Sciatic nerve (tissue), 2 donors: ENCODE data around the gene KIAA1217. TPM values are rescaled to one million over a fixed set of nuclear protein-coding genes. Genes with fewer than 3 reads are reported as not detected.
A peak's percentile ranks its signal among the peaks of the same experiment; 100 is the strongest.

Experiments used
- ATAC-seq: fragments of 200-7000 bp; cut with Tn5 transposase; one replicate; pipeline ENCODE4 v1.9.1; 2020; ENCODE audit warnings: mild to moderate bottlenecking, moderate library complexity
- DNase-seq: peaks from one replicate; pipeline ENCODE4 v3.0.0-alpha.2; 2020; ENCODE audit warnings: low spot score
- intact Hi-C: fragments of 100-400 bp; cut with DNase I; formaldehyde crosslinking; loops from one replicate; pipeline ENCODE4 v1.14.2; 2022
- total RNA-seq: library from RNA; stranded (reverse); fragmentation: NEBNext Ultra II Directional; extraction: Animal tissue kit (Norgen Biotek cat#: 25700); gene quantifications from one replicate; pipeline ENCODE4 v1.2.1, GENCODE V29; 2021
- donor health status: DM: no; HTN: no; CAD: no.
- donor health status: DM: no; HTN: no; CAD: no.

KIAA1217 gene
- total RNA-seq, 1 donor from 2014 or later, result 84.6 TPM

- no peak for DNase-seq
- no peak for ATAC-seq
- intact Hi-C loops, result loop anchor here (10.0 kb wide), 1 partner anchor 382 kb away; no protein-coding TSS in a partner anchor
These were observed 167.8 kb downstream of the KIAA1217 start for GRCh38 chr10:24376731-24377130.

DNA sequence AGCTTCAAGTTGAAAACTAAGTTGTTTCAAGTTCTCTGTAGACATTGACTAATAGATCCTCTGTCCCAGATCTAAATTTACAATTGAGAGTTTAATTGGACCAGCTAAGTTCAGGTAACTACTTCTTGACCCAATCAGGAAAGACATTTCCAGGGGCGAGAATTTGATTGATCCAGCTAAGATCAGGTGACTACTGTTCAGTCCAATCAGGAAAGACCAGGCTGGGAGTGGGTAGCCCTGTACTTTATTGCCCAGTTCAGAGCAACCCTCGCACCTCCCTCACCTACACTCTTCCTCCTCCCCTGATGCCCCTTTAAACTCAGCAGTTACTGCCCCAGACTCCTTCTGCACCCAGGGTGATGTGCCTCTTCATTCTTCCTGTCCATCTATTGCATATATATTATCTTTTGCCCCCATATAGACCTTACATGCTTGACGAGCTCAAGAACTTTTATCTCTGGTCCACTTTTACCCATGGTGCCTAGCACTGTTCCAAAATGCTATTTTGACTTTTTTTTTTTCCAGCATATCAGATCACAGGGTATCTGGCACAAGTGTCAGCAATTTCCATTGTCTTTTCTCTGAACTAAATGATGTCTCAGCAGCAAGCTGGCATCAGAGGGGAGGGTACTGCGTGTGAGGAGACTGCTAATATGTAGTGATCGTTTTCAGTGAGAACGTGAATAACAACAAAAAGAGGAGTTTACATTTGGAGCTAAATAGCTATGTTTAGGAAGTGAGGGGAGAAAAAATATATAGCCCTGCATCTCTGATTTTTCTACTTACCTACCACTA lies 169.4 kb downstream of the KIAA1217 start:
- DNase-seq, result no peak
- intact Hi-C loops, result loop anchor here (10.0 kb wide), 1 partner anchor 384 kb away; no protein-coding TSS in a partner anchor
- ATAC-seq, result no peak

GRCh38 chr10:24381235-24382010 lies 172.5 kb downstream of the KIAA1217 start:
- intact Hi-C loops, result no loop called here
- no peak for ATAC-seq

DNA sequence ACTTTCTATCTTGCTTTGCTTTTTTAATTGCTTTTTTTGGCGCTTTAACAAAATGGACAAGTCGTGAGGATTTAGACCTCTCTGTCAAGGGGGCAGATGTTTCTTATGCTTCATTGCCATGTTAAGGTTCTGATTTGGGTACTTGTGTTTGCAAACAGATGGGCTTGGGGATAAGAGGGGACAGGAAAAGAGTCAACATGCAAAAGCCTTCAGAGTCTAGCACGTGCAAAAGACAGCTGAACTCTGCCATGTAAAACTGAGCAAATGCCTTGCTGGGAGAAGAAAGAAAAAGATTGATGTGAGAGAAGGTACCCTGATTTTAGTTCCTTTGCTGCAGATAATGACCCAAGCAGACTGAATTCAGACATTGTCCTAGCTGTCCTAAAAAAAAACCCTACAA lies 173.1 kb downstream of the KIAA1217 start:
- no peak for ATAC-seq
- no peak for DNase-seq
- intact Hi-C loops, result no loop called here

More at GRCh38 chr10:24381235-24382010, 172.5 kb downstream of the KIAA1217 start:
- no peak for DNase-seq

GRCh38 chr10:24382596-24382978 lies 173.6 kb downstream of the KIAA1217 start:
- intact Hi-C loops, result no loop called here
- no peak for ATAC-seq
- no peak for DNase-seq

GRCh38 chr10:24382979-24383663 lies 174.2 kb downstream of the KIAA1217 start:
- ATAC-seq (peak; percentile 42), DNase-seq (peak; percentile 66)
- intact Hi-C loops, result no loop called here

- peak; percentile 96 for DNase-seq
- intact Hi-C loops, result no loop called here
- peak; percentile 98 for ATAC-seq
These were observed 174.8 kb downstream of the KIAA1217 start for GRCh38 chr10:24383681-24384106.

DNA sequence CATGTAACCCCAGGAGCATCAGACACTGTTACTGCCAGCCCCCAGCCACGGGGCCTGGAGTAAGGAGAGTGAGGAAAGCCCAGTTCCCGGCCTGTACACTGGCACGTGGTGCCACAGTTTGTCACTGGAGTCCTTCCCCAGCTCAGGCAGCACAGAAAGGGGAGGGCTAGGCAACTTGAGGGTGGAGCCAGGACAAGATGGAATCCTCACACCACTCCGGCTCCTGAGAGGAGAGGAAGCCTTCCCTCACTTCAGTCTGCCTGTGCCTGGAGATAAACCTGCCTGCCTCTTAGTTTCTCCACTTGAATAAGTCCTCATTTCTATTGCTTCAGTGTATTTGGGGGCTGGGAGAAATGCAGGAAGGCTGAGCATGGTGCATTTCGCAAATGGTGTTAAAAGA lies 176.0 kb downstream of the KIAA1217 start:
- intact Hi-C loops, result no loop called here
- no peak for ATAC-seq
- DNase-seq, result no peak

GRCh38 chr10:24385776-24386175 lies 176.8 kb downstream of the KIAA1217 start:
- intact Hi-C loops, result no loop called here
- DNase-seq, result no peak
- no peak for ATAC-seq

GRCh38 chr10:24390146-24390700 lies 181.3 kb downstream of the KIAA1217 start:
- intact Hi-C loops, result no loop called here
- no peak for ATAC-seq
- no peak for DNase-seq

- intact Hi-C loops, result no loop called here
- DNase-seq, result no peak
- no peak for ATAC-seq
These were observed 181.8 kb downstream of the KIAA1217 start for GRCh38 chr10:24390746-24391145.

- no peak for ATAC-seq
- no peak for DNase-seq
- intact Hi-C loops, result no loop called here
These were observed 184.3 kb downstream of the KIAA1217 start for GRCh38 chr10:24393201-24393600.

DNA sequence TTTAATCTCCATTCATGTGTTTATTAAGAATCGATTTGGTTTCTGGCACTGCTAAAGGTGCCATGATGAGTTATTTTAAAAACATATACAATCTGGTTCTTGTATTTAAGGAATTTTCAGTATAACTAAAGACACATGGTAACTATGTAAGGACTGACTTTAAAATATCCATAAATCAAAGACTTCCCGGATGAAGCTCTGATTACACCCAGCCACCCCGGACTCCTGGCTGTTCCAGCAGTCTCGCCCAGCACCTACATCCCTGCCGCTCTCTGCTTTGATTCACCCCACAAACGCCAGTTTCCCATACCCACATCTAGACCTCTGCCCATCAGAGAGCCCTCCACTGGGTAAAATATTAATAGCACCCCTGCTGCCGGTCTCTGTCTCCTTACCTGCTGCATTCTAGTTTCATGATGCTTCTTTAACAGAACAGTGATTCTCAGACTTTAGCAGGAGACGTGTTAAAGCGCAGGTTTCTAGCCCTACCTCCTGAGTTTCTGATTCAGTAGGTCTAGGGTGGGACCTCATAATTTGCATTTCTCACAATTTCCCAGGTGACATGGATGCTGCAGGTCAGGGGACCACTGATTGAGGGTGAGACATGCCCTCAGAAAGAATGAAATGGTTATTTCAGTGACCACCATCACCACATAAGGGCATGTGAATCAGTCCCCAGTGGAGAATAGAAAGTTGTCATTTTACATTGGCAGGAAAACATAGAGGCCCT lies 185.7 kb downstream of the KIAA1217 start:
- intact Hi-C loops, result no loop called here
- no peak for DNase-seq
- no peak for ATAC-seq

- DNase-seq (no peak), ATAC-seq (no peak)
- intact Hi-C loops, result no loop called here
These were observed 187.5 kb downstream of the KIAA1217 start for GRCh38 chr10:24396396-24396795.

- ATAC-seq, result no peak
These were observed 188.7 kb downstream of the KIAA1217 start for GRCh38 chr10:24397662-24398061.

DNA sequence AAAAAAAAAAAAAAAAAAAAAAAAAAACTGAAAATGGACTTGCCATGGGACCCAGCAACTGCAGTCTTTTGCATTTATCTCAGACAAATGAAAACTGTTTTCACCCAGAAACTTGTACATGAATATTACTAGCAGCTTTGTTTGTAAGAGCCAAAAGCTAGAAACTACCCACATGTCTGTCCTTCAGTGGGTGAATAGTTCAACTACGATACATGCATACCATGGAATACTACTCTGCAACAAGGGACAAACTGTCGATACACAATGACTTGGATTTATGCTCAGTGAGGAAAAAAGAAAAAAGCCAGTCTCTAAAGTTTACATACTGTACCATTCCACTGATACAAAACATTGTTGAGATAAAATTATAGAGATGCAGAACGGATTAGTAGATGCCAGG lies 195.6 kb downstream of the KIAA1217 start:
- no peak for DNase-seq
- intact Hi-C loops, result no loop called here

More at GRCh38 chr10:24397662-24398061, 188.7 kb downstream of the KIAA1217 start:
- intact Hi-C loops, result no loop called here
- DNase-seq, result no peak

GRCh38 chr10:24405635-24406034 lies 196.7 kb downstream of the KIAA1217 start:
- DNase-seq (no peak), ATAC-seq (no peak)
- intact Hi-C loops, result no loop called here

More for the DNA sequence above, 195.6 kb downstream of the KIAA1217 start:
- no peak for ATAC-seq

DNA sequence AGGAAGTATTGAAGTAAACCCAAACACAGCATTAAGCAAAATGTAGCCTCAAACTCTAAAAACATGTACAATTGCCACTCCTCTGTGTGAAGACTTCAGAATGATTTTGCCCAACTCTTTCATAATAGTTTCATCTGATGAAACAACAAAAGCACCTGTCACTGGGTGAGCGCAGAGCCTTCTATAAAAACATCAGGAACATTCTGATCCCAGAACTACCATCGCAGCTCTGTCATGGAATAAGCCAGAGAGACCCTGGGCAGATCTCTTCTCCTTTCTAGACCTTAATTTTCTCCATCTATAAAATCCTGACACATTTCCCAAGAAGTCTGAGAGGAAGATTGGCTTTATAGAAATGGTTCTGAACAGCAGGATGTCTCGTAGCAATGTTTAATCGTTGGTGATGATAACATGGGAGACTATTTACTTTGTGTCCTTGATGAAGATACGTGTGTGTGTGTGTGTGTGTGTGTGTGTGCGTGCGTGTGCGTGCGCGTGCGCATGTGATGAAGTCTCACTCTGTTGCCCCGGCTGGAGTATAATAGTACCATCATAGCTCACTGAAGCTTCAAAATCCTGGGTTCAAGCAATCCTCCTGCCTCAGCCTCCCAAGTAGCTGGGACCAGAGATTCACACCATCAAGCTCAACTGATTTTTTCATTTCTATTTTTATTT lies 198.0 kb downstream of the KIAA1217 start:
- no peak for DNase-seq
- peak; percentile 38 for ATAC-seq

More for the DNA sequence above, 198.0 kb downstream of the KIAA1217 start:
- intact Hi-C loops, result no loop called here
